Stomach (tissue), 9 donors: ENCODE data around the gene POLR2I. TPM values are rescaled to one million over a fixed set of nuclear protein-coding genes. Genes with fewer than 3 reads are reported as not detected.
"Not testable (repeated sequence)": the region's sequence is repeated elsewhere in the genome, so short reads cannot be mapped to it uniquely, and the experiment has no call there.

Experiments used
- DNase-seq, 2 donors: peaks; one replicate each; pipeline versions ENCODE4 v3.0.0 to v3.0.0-alpha.2; 2013 to 2019
- H3K27ac ChIP-seq, 5 donors: fragments of 200-600 bp in 4 of 5; sonication (generic) in 4 of 5; one replicate each; pipeline ENCODE4 v1.5.1; 2013 to 2019; ENCODE audit warnings: mild to moderate bottlenecking in 1 of 5, moderate library complexity in 1 of 5
- H3K27me3 ChIP-seq, 3 donors: fragments of 200-600 bp; sonication (generic); one replicate each; pipeline ENCODE4 v1.5.1; 2017 to 2019; ENCODE audit warnings: mixed run types in 1 of 3
- H3K36me3 ChIP-seq, 4 donors: fragments of 200-600 bp; sonication (generic); 1 replicate in 3 of 4; 2 replicates in 1 of 4; pipeline ENCODE4 v1.5.1; 2016 to 2019
- H3K4me1 ChIP-seq, 4 donors: fragments of 200-600 bp; sonication (generic); one replicate each; pipeline ENCODE4 v1.5.1; 2016 to 2019
- H3K4me3 ChIP-seq, 4 donors: fragments of 200-600 bp; sonication (generic) in 3 of 4; one replicate each; pipeline ENCODE4 v1.5.1; 2016 to 2019; ENCODE audit warnings: mild to moderate bottlenecking in 1 of 4
- H3K9me3 ChIP-seq, 4 donors: fragments of 200-600 bp; sonication (generic); one replicate each; pipeline ENCODE4 v1.5.1; 2016 to 2019
- EP300 ChIP-seq: sonication (generic); formaldehyde crosslinking; IDR thresholded peaks from one replicate; pipeline ENCODE4 v1.6.1; 2017; ENCODE audit warnings: antibody characterized with exemption
- POLR2A ChIP-seq, 4 donors: fragments of 450-650 bp; IDR thresholded peaks; one replicate each; pipeline ENCODE4 v1.6.1; 2016; ENCODE audit warnings: antibody characterized with exemption in 4 of 4, control low read depth in 2 of 4, mild to moderate bottlenecking in 1 of 4, moderate library complexity in 1 of 4
- POLR2AphosphoS5 ChIP-seq, 3 donors: sonication (generic); formaldehyde crosslinking; IDR thresholded peaks; one replicate each; pipeline ENCODE4 v1.6.1; 2016; ENCODE audit warnings: antibody characterized with exemption in 3 of 3
- WGBS, 5 donors: extraction: QIAGEN DNeasy Blood & Tissue Kit in 3 of 5; methylation state at CpG; one replicate each; pipeline versions ENCODE4 v1.1.5 to v1.1.7; 2013 to 2018; 5-methylcytosine and 5-hydroxymethylcytosine counted together
- intact Hi-C: fragments of 100-400 bp; cut with DNase I; formaldehyde crosslinking; loops from one replicate; pipeline ENCODE4 v1.15.1; 2023; ENCODE audit warnings: low total_unique reads
- polyA plus RNA-seq, 3 donors: library from polyadenylated mRNA; stranded (reverse); fragments of 200-250 nt; gene quantifications; one replicate each; pipeline ENCODE4 v1.2.3, GENCODE V29; 2013
- total RNA-seq, 5 donors: library from RNA; depleted of rRNA; stranded (reverse); fragments of >200 nt; gene quantifications; one replicate each; pipeline versions ENCODE4 v1.1.0 to v1.2.3, GENCODE V29; 2014 to 2016
- TF ChIP-seq, protein P1 (sequence below), 7 experiments: fragments of 450-650 bp in 4 of 7; fragments of 200-600 bp in 3 of 7; sonication (generic) in 3 of 7; IDR thresholded peaks; one replicate each; pipeline ENCODE4 v1.5.1; 2016 to 2019; ENCODE audit warnings: antibody characterized with exemption in 7 of 7, control low read depth in 2 of 7, mild to moderate bottlenecking in 1 of 7
- donor health status: healthy with polysubstance abuse.
- donor health status: Bipolar disorder and iron deficiency.
- donor health status: healthy.

POLR2I gene
- total and polyA plus RNA-seq, 8 donors: 16.2 to 199 (median 89.6) TPM

DNA sequence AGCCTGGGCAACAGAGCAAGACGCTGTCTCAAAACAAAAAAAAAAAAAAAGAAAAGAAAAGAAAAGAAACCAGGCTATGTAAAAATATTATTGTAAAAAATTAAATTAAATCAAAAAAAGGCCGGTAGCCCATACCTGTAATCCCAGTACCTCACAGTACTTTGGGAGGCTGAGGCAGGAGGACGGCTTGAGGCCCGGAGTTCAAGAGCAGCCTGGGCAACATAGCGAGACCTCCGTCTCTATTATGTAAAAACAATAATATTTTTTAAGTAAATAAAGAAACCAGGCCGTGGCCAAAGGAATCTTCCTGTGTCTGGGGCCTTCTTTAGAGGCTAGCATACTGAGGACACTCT, 24.4 kb upstream of the POLR2I start:
- H3K27me3 ChIP-seq: no peaks in the 10 kb centered on the region
- peak overlapping the region; percentile 95 to 99 (median 98) for H3K27ac ChIP-seq
- intact Hi-C loops: no loop called here
- H3K9me3 ChIP-seq: no peaks in the 10 kb centered on the region
- 41 to 54% (median 50%) methylated on average over 7 of the region's 7 CpGs for WGBS, 5 donors
- TF ChIP-seq, protein P1, sequence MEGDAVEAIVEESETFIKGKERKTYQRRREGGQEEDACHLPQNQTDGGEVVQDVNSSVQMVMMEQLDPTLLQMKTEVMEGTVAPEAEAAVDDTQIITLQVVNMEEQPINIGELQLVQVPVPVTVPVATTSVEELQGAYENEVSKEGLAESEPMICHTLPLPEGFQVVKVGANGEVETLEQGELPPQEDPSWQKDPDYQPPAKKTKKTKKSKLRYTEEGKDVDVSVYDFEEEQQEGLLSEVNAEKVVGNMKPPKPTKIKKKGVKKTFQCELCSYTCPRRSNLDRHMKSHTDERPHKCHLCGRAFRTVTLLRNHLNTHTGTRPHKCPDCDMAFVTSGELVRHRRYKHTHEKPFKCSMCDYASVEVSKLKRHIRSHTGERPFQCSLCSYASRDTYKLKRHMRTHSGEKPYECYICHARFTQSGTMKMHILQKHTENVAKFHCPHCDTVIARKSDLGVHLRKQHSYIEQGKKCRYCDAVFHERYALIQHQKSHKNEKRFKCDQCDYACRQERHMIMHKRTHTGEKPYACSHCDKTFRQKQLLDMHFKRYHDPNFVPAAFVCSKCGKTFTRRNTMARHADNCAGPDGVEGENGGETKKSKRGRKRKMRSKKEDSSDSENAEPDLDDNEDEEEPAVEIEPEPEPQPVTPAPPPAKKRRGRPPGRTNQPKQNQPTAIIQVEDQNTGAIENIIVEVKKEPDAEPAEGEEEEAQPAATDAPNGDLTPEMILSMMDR (IDR thresholded peaks at IDR 0.05): no peak
- TF ChIP-seq POLR2A (IDR thresholded peaks at IDR 0.05) (no peak), POLR2AphosphoS5 (IDR thresholded peaks at IDR 0.05) (no peak)
- H3K4me1 ChIP-seq: peaks cover 16 to 51% (median 41%) of the 10 kb centered on the region in 4 donors
- H3K4me3 ChIP-seq: peak overlapping the region; percentile 64 to 85 (median 80)
- DNase-seq: no peak
- H3K36me3 ChIP-seq: peaks cover 14 to 27% (median 22%) of the 10 kb centered on the region in 4 donors

DNA sequence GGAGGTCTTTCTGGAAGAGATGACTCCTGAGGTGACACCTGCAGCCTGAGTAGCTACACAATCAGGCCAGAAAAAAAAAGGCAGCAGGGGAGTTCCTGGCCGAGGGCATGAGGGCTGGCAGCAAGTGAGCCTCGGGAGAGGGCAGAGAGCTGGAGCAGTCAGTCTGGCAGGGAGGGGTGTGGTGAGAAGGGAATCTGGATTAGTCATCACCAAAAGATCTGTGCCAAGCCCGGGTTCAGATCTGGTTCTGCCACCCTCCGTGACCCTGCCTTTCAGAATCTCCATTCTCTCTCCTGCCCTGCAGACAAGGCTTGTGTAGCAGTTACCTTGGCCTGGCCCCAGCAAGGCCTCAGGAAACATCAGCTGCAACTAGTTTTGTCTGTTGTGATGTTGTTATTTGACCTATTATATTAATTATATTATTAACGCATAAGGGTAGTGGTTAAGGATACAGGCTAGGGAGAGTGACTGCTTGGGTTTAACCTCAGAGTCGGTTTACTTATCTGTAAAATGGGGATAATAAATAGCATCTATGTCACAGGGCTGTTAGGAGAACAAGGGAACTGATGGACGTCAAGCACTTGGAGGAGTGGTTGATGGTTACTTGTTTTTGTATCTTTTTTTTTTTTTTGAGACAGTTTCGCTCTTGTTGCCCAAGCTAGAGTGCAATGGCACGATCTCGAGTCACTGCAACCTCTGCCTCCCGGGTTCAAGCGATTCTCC, 22.4 kb upstream of the POLR2I start:
- intact Hi-C loops: no loop called here
- Histone ChIP-seq H3K36me3 (peaks cover 2 to 8% (median 3%) of the 10 kb centered on the region in 4 donors), H3K9me3 (no peaks in the 10 kb centered on the region), H3K27me3 (no peaks in the 10 kb centered on the region), H3K27ac (peak overlapping the region; percentile 75 to 85 (median 84)), H3K4me1 (peaks cover 16 to 54% (median 41%) of the 10 kb centered on the region in 4 donors), H3K4me3 (peak overlapping the region in 2 of 4 donors; percentile 4 to 5)
- 48 to 54% (median 52%) methylated on average over 12 of the region's 12 CpGs for WGBS, 5 donors
- TF ChIP-seq EP300: no peak
- TF ChIP-seq POLR2AphosphoS5 (IDR thresholded peaks at IDR 0.05): peak in 2 of 3 donors; percentile 68 to 72
- peak; percentile 80 to 83 for DNase-seq

DNA sequence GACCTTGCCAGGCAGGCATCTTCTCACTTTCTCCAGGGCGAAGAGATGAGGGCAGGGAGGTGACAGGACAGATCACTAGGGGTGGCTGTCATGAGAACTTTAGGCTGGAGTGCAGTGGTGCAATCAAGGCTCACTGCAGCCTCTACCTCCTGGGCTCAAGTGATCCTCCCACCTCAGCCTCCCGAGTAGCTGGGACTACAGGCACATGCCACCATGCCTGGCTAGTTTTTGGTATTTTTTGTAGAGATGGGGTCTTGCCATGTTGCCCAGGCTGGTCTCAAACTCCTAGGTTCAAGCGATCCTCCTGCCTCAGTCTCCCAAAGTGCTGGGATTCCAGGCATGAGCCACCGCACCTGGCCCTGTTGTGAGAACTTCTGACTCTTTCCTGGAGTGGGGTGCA, 20.2 kb upstream of the POLR2I start:
- H3K27ac ChIP-seq, H3K4me3 ChIP-seq, DNase-seq, H3K9me3 ChIP-seq, H3K36me3 ChIP-seq, H3K27me3 ChIP-seq, intact Hi-C loops: not testable (repeated sequence)
- peaks cover 7 to 63% (median 33%) of the 10 kb centered on the region in 4 donors for H3K4me1 ChIP-seq
- WGBS, 5 donors: 86 to 95% (median 92%) methylated on average over 3 to 4 of the region's 4 CpGs

DNA sequence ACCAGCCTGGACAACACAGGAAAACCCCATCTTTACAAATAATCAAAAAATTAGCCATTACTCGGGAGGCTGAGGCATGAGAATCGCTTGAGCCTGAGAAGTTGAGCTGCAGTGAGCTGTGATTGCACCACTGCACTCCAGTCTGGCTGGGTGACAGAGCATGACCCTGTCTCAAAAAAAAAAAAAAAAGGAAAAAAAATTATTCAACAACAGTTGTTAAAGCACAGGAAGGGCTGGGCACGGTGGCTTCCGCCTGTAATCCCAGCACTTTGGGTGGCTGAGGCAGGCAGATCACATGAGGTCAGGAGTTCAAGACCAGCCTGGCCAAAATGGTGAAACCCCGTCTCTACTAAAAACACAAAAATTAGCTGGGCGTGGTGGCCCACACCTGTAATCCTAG, 16.5 kb upstream of the POLR2I start:
- H3K27me3 ChIP-seq, DNase-seq, intact Hi-C loops, H3K9me3 ChIP-seq, H3K36me3 ChIP-seq, H3K4me3 ChIP-seq, H3K27ac ChIP-seq: not testable (repeated sequence)
- 70 to 79% (median 75%) methylated on average over 6 of the region's 6 CpGs for WGBS, 5 donors
- peaks cover 10 to 56% (median 20%) of the 10 kb centered on the region in 4 donors for H3K4me1 ChIP-seq

DNA sequence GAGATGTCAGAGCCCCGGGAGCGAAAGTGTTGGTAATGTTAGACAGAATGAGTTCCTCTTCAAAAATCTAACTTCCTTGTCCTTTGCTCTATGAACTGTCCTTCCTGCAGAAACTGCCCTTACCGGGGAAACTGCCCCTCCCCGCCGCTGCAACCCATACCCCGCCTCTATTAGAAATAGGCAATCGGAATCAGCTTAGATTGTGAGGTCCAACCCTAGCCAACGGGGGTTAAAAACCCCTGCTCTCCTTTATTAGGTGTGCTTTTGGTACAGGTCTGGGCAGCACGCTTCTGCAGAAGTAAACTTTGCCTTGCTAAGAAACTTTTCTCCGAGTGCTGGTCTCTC, 13.7 kb upstream of the POLR2I start:
- 7 to 13% (median 9%) methylated on average over 10 of the region's 10 CpGs for WGBS, 5 donors
- DNase-seq: no peak

More for the DNA sequence above, 13.7 kb upstream of the POLR2I start:
- intact Hi-C loops: no loop called here
- H3K27me3 ChIP-seq: no peaks in the 10 kb centered on the region
- peaks cover 9 to 51% (median 18%) of the 10 kb centered on the region in 4 donors for H3K4me1 ChIP-seq
- H3K4me3 ChIP-seq: peak overlapping the region; percentile 38 to 47 (median 46)
- H3K27ac ChIP-seq: peak overlapping the region; percentile 86 to 94 (median 90)
- TF ChIP-seq POLR2A (IDR thresholded peaks at IDR 0.05) (no peak), EP300 (no peak), POLR2AphosphoS5 (IDR thresholded peaks at IDR 0.05) (no peak)
- TF ChIP-seq, protein P1 (IDR thresholded peaks at IDR 0.05): no peak
- H3K36me3 ChIP-seq: peaks cover 12 to 29% (median 27%) of the 10 kb centered on the region in 4 donors
- H3K9me3 ChIP-seq: no peaks in the 10 kb centered on the region
